Measurements from ENCODE around the gene DNAH10. TPM values are rescaled to one million over a fixed set of nuclear protein-coding genes. Genes with fewer than 3 reads are reported as not detected.

Gene DNAH10
- total and polyA plus RNA-seq, 10 of the 15 experiments (the other 5 are each of a cell fraction or from before 2014, with no cell fraction given) = 0.01 to 0.32 (median 0.06) TPM

DNA sequence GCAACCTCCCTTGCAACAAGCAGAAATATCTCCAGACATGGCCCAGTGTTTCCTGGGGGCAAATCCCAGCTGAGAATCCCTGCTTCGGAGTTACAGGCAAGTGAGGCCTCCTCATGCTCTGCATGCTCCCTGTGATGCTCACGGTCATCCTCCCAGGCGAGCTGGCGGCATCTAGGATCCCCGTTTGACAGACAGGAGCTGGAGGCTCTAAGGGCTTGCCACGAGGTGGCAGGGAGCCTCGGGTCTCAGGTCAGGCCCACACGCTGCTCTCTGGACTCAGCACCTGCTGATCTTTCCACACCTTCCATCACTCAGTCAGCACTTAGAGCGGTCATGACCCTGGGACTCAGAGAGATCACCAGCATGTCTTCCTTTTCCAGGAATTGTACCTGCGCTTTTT, 130.8 kb downstream of the DNAH10 start:
- no peaks in the 10 kb centered on the region; a peak in 2 of 4 replicates for H3K27me3 ChIP-seq (replicated peaks in 1 of 2; ENCODE audit: control insufficient read depth in 2 of 2, insufficient read depth in 2 of 2, low read length in 1 of 2)
- FAIRE-seq = no peak
- in situ Hi-C loops (cut with MboI) = no loop called here
- 24% methylated on average over 10 of the region's 10 CpGs for WGBS (ENCODE audit: insufficient coverage, insufficient replicate concordance, low lambda C conversion rate, missing lambda C conversion rate)
- RAD21 ChIA-PET (ENCODE audit: unreplicated experiment) = no interaction called here
- no peak overlapping the region for H2AFZ ChIP-seq (ENCODE audit: control insufficient read depth, low read depth, low read length)
- H3K27ac ChIP-seq (ENCODE audit: control insufficient read depth, insufficient read depth) = no peak overlapping the region
- no peaks in the 10 kb centered on the region for H3K9me3 ChIP-seq (replicated peaks; ENCODE audit: control insufficient read depth, insufficient read depth, low read length)
- no peak for ATAC-seq
- intact Hi-C loops (cut with micrococcal nuclease; ENCODE audit: unreplicated experiment) = no loop called here
- CTCF ChIA-PET = no interaction called here
- H3K4me1 ChIP-seq (ENCODE audit: control insufficient read depth, insufficient read depth, low read length) = no peaks in the 10 kb centered on the region
- TF ChIP-seq EP300 (IDR thresholded peaks at IDR 0.05; ENCODE audit: borderline replicate concordance in 1 of 2, control insufficient read depth in 1 of 2, low read depth in 2 of 2, low read length in 2 of 2) (no peak), SIN3A (IDR thresholded peaks at IDR 0.05; ENCODE audit: low read depth, low read length) (no peak), PML (IDR thresholded peaks at IDR 0.05; ENCODE audit: low read length) (no peak), FOXM1 (IDR thresholded peaks at IDR 0.05; ENCODE audit: low read depth, low read length) (no peak), MEF2B (IDR thresholded peaks at IDR 0.05; ENCODE audit: partially characterized antibody, poor library complexity, severe bottlenecking) (no peak), FOXK2 (IDR thresholded peaks at IDR 0.05) (no peak), SREBF2 (IDR thresholded peaks at IDR 0.05; ENCODE audit: low read length) (no peak), DPF2 (IDR thresholded peaks at IDR 0.05) (no peak), RCOR1 (conservative IDR thresholded peaks at IDR 0.05; ENCODE audit: low read depth, low read length) (no peak), POU2F2 (IDR thresholded peaks at IDR 0.05; ENCODE audit: borderline replicate concordance, low read depth, low read length) (no peak), SMAD1 (IDR thresholded peaks at IDR 0.05; ENCODE audit: low read depth, partially characterized antibody) (no peak), TCF3 (IDR thresholded peaks at IDR 0.05; ENCODE audit: borderline replicate concordance, insufficient read depth, low read depth, low read length) (no peak)
- no peak for DNase-seq (ENCODE audit: low read depth, low spot score)
- no peak overlapping the region for H3K4me3 ChIP-seq
- H3K9ac ChIP-seq (ENCODE audit: control insufficient read depth, insufficient read depth, low read length) = no peak overlapping the region
- H3K36me3 ChIP-seq (ENCODE audit: control insufficient read depth in 2 of 2, insufficient read depth in 2 of 2, low read length in 1 of 2) = no peaks in the 10 kb centered on the region
- SMC1A ChIA-PET (ENCODE audit: uncharacterized antibody, unreplicated experiment) = no interaction called here
- H3K4me2 ChIP-seq (ENCODE audit: control insufficient read depth, insufficient read depth) = no peak overlapping the region
- no TSS peak for BruUV-seq (replicated peaks)
- POLR2A ChIA-PET = no interaction called here
- no peaks in the 10 kb centered on the region for H3K79me2 ChIP-seq (ENCODE audit: control insufficient read depth, insufficient read depth, low read length)
- H4K20me1 ChIP-seq (ENCODE audit: control insufficient read depth, insufficient read depth) = no peaks in the 10 kb centered on the region
